HG03025 (cell line): ENCODE measurements around the gene ZNRD2.

Source experiments
- ATAC-seq: cut with Tn5 transposase; IDR thresholded peaks from one replicate; pipeline ENCODE4 v1.9.1; 2021; ENCODE audit warnings: mild to moderate bottlenecking, moderate library complexity; ENCODE audit not compliant: unreplicated experiment, low FRiP score

ZNRD2 gene

GRCh38 chr11:65537620-65538231, 32.6 kb upstream of the ZNRD2 start:
- ATAC-seq: no peak

DNA sequence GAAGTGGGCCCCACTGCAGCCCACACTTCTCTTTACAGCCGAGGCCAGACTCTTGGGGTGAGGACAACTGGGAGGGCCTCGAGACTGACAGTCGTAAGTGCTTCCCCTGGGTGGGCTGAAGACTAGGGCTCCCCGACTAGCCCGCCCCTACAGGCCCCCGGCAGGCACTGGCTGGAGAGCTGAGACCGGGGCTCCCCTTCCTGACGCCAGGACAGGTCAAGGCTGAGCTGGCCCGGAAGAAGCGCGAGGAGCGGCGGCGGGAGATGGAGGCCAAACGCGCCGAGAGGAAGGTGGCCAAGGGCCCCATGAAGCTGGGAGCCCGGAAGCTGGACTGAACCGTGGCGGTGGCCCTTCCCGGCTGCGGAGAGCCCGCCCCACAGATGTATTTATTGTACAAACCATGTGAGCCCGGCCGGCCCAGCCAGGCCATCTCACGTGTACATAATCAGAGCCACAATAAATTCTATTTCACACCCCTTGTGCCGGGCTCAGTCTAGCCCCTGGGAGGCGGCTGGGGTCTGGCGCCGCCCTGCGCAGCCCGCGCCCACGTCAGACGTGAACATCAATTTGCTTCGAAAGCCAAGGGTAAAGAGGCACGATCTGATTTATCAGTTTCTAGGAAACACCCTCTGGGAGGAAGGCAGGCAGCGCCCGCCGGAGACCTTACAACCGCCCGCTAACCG, 31.9 kb upstream of the ZNRD2 start:
- no peak for ATAC-seq

DNA sequence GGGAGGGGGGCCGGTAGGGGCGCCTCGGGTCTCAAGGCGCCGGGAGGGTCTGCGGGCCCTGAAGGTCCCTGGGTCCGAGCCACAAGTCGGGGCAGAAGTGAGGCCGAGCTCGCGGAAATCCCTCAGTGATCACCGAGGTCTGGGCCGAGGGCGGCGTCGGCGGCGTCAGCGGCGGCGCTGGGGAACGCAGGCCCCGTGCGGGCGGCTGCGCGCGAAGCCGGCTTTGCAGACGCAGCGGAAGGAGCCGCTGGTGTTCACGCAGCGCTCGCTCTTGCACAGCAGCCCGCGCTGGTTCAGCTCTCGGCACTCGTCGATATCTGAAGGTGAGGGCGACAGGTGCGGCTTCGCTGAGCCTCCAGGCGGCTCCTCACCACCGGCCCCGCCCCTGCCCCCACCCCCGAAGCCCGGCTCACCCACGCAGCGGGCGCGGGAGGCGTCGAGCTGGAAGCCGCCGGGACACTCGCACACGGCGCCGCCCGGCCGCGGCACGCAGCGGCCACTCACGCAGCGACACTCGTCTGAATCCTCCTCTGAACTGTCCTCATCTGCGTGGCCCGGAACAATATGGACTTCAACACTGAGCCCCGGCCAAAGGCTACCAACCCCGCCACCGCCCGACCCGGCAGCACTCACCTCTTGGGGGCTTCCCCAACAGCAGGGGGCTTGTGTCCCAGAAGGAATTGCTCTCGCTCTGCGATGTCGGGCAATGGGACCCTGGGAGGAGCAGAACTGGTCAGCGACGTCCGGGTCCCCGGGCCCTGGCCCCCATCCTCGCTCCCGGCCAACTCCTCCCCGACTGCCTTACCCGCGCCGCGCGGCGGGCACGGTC, 31.1 kb upstream of the ZNRD2 start:
- no peak for ATAC-seq

DNA sequence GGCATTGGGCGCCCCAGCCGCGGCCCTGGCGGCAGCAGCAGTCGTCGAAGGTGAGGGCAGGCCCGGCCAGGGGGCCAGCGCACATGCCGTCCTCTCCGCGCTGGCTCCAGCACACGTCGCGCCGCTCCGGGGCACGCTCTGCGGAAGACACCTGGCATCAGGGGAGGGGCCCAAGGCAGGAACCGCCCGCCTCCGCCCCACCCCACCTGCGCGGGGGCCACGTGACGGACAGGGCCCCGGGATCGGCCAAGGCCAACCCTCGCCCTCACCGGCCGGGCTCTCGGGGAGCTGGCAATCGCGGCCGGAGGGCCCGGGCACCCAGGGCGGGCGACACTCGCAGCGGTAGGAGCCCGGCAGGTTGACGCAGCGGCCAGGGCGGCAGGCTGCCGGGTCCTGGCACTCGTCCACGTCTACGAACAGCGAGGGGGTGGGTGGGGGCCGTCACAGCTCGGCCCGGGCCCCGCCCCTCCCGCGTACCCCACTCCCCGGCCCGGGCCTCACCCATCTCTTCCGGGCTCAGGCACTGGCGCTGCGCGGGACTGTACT, 30.5 kb upstream of the ZNRD2 start:
- peak; percentile 46 for ATAC-seq

DNA sequence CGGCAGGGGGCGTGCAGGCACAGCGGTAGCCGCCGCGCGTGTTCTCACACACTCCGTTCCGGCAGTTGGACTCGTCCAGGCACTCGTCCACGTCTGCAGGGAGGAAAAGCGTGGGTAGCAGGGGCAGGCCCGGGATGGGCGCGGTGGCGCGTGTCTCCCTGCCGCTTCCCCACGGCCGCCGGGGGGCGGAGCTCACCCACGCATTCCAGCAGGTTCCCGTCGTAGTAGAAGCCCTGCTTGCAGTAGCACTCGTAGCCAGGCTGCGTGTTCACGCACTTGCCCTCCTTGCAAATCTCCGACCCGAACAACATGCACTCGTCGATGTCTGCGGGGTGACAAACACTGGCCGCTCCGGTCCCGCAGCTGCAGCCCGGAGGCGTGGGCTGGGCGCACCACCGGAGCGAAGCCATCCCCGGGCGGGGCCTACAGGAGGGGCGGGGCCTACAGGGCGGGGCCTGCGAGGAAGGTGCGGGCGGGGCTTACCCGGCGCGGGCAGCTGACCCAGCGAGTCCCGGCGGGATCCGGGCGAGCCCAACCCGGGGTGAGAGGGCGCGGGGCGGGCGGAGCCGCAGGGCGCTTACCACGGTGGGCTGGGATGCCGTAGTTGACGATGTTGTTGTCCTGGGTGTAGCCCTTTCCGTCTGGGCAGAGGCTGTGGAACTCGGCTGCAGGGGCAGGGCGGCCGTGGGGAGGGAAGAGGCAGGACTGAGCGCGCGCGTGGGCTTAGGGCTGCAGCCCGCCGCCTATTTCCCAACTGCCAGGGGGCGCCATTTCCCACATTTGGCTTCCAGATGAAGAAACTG, 29.8 kb upstream of the ZNRD2 start:
- peak; percentile 46 for ATAC-seq

- ATAC-seq: no peak
Measured at GRCh38 chr11:65541093-65541982, 28.9 kb upstream of the ZNRD2 start.

DNA sequence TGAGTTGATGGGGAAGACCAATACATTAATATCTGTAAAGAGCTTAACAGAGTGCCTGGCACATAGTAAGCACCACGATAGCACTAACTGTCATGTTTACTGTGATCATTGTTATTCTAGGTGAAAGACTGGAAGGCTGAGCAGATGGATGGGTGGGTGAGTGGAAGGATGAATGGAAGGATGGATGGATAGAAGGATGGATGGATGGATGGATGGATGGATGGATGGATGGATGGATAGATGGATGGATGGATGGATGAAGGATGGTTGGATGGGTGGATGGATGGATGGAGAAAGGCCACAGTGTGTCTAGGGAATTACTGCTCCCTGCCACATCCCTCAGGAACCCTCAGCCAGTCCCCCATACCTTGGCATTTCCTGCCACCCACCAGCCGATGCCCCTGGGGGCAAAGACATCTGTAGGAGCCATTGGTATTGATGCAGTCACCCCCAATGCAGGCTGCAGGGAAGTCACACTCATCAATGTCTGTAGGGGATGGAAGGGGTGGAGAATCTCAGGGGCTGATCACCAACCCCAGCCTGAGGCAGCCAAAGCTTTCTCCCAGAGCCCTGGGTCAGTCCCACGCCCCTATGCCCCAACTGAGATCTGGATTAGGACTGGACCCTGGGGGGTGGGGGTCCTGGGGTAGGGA, 27.4 kb upstream of the ZNRD2 start:
- ATAC-seq: no peak

DNA sequence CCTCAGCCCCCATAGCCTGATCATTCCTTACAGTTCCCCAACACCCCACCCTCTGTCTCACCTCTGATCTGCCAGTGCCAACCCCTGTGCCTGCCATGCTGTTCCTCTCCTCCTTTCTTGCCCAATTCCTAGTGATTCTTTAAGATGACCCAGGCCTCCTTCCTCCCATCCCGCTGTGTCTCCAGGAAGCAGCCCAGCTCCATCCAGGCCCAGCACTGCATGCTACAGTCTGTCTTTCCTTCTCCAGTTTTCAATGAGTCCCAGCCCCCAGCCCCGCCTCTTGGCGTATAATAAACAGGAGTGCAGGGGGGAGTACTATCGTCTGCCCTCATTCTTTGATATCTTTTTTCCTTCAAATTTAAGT, 24.4 kb upstream of the ZNRD2 start:
- no peak for ATAC-seq

- ATAC-seq: peak; percentile 56
Measured at GRCh38 chr11:65546217-65546958, 23.9 kb upstream of the ZNRD2 start.

- ATAC-seq: no peak
Measured at GRCh38 chr11:65547446-65548125, 22.7 kb upstream of the ZNRD2 start.

DNA sequence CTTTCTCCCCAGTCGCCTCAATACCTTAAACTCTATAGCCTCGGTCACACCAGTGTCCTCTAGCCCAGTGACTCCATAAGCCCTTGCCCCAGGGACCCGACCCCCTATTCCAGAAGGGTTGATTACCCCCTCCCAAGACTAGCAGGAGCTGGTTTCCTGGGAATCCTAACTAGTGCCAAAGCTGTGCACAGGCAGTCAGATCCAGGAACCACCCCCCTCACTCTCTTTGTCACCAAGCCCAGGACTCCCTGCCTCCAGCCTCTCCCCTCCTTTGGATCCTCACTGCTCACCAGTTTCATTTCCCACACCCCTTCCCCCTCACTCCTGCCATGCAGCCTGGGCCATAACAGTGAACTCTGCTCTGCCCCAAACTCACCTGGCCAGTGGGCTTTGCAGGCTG, 21.9 kb upstream of the ZNRD2 start:
- ATAC-seq: no peak

GRCh38 chr11:65549096-65549495, 21.2 kb upstream of the ZNRD2 start:
- ATAC-seq: no peak

DNA sequence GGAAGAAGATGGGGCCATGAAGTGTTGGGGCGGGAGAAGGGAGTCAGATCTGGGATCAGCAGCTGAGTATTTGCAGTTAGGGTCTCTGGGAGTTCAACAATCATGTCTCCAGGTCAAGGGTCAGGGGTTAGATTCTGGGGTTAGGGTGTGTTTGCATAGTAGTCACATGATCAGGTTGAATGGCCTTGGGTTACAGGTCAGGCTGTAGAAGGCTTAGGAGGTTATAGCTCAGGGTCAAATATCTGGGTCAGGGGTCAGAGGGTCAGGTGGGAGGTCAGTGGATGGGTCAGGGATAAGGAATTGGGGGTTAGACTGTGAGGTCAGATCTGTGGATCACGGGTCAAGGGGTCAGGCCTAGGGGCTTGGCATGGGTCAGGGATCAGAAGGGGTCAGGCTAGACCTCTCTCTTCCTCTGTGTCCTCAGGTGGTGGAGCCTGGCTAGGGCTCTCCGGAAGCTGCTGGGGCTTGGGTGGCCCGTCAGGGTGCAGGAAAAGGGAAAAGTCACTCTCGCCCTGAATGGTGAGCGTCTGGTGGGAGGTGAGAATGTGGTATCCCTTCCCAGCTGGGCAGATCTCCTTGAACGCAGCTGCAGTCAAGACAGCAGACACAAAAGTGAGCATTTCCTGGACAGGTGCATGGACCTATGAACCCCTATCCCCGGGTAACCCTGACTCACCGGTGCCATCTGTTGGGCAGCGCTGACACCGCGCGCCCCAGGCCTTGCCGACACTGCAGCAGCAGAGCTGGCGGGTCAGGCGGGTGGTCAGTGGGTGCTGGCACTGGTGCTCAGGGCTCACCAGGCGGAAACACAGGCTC, 18.5 kb upstream of the ZNRD2 start:
- no peak for ATAC-seq

GRCh38 chr11:65552388-65552951, 17.8 kb upstream of the ZNRD2 start:
- no peak for ATAC-seq

- ATAC-seq: no peak
Measured at GRCh38 chr11:65553301-65554001, 16.8 kb upstream of the ZNRD2 start.
